Suprapubic skin (tissue), 4 donors: ENCODE results near the gene NQO1. TPM values are rescaled to one million over a fixed set of nuclear protein-coding genes. Genes with fewer than 3 reads are reported as not detected.

Experiments used
- DNase-seq, 2 donors: peaks; one replicate each; pipeline ENCODE4 v3.0.0-alpha.2; 2019; ENCODE audit warnings: low spot score in 2 of 2
- H3K27ac ChIP-seq: fragments of 200-600 bp; sonication (generic); one replicate; pipeline ENCODE4 v1.5.1; 2019
- H3K27me3 ChIP-seq: fragments of 200-600 bp; sonication (generic); one replicate; pipeline ENCODE4 v1.5.1; 2019
- H3K36me3 ChIP-seq: fragments of 200-600 bp; sonication (generic); one replicate; pipeline ENCODE4 v1.5.1; 2019
- H3K4me1 ChIP-seq: fragments of 200-600 bp; sonication (generic); one replicate; pipeline ENCODE4 v1.5.1; 2019
- H3K4me3 ChIP-seq: fragments of 200-600 bp; sonication (generic); one replicate; pipeline ENCODE4 v1.5.1; 2019; ENCODE audit warnings: mild to moderate bottlenecking
- H3K9me3 ChIP-seq: fragments of 200-600 bp; sonication (generic); one replicate; pipeline ENCODE4 v1.5.1; 2019
- CTCF ChIP-seq, 2 donors: fragments of 200-600 bp in 1 of 2; fragments of 450-650 bp in 1 of 2; sonication (generic) in 1 of 2; IDR thresholded peaks; one replicate each; pipeline ENCODE4 v1.5.1; 2016 to 2019; ENCODE audit warnings: antibody characterized with exemption in 2 of 2, mild to moderate bottlenecking in 1 of 2, moderate library complexity in 1 of 2
- EP300 ChIP-seq: sonication (generic); formaldehyde crosslinking; IDR thresholded peaks from one replicate; pipeline ENCODE4 v1.6.1; 2017; ENCODE audit warnings: antibody characterized with exemption
- POLR2A ChIP-seq, 2 donors: fragments of 450-650 bp; IDR thresholded peaks; one replicate each; pipeline ENCODE4 v1.6.1; 2017; ENCODE audit warnings: antibody characterized with exemption in 2 of 2, mild to moderate bottlenecking in 2 of 2, moderate library complexity in 2 of 2
- POLR2AphosphoS5 ChIP-seq, 3 donors: sonication (generic); formaldehyde crosslinking; IDR thresholded peaks; one replicate each; pipeline ENCODE4 v1.6.1; 2017; ENCODE audit warnings: antibody characterized with exemption in 3 of 3
- WGBS: methylation state at CpG from one replicate; pipeline ENCODE4 v1.1.5; 2018; 5-methylcytosine and 5-hydroxymethylcytosine counted together
- total RNA-seq, 4 donors: library from RNA; depleted of rRNA; stranded (reverse); fragments of >200 nt; gene quantifications; one replicate each; pipeline ENCODE4 v1.1.0, GENCODE V29; 2016

The NQO1 gene
- total RNA-seq, 4 donors from 2014 or later = 10.2 to 34.6 (median 21.4) TPM

- Histone ChIP-seq H3K9me3 (no peaks in the 10 kb centered on the region), H3K4me3 (no peak overlapping the region), H3K36me3 (peaks cover 84% of the 10 kb centered on the region), H3K27me3 (no peaks in the 10 kb centered on the region), H3K4me1 (peaks cover 14% of the 10 kb centered on the region), H3K27ac (no peak overlapping the region)
- TF ChIP-seq CTCF (IDR thresholded peaks at IDR 0.05) (no peak), POLR2A (IDR thresholded peaks at IDR 0.05) (no peak), EP300 (no peak), POLR2AphosphoS5 (IDR thresholded peaks at IDR 0.05) (no peak)
- 89% methylated on average over 20 of the region's 20 CpGs for WGBS
- DNase-seq = no peak
These were observed 22.5 kb upstream of the NQO1 start for GRCh38 chr16:69748694-69749345.

- Histone ChIP-seq H3K27me3 (no peaks in the 10 kb centered on the region), H3K27ac (no peak overlapping the region), H3K4me3 (no peak overlapping the region), H3K4me1 (peaks cover 5% of the 10 kb centered on the region), H3K36me3 (peaks cover 100% of the 10 kb centered on the region), H3K9me3 (no peaks in the 10 kb centered on the region)
- TF ChIP-seq POLR2AphosphoS5 (IDR thresholded peaks at IDR 0.05) = no peak
- TF ChIP-seq CTCF (IDR thresholded peaks at IDR 0.05) = no peak
- WGBS = 88% methylated on average over 8 of the region's 8 CpGs
- no peak for DNase-seq
These were observed 20.8 kb upstream of the NQO1 start for GRCh38 chr16:69747115-69747514.

- 89% methylated on average over 9 of the region's 10 CpGs for WGBS
- TF ChIP-seq POLR2A (IDR thresholded peaks at IDR 0.05) (no peak), POLR2AphosphoS5 (IDR thresholded peaks at IDR 0.05) (no peak), CTCF (IDR thresholded peaks at IDR 0.05) (no peak), EP300 (no peak)
These were observed 19.6 kb upstream of the NQO1 start for GRCh38 chr16:69745959-69746358.

GRCh38 chr16:69745232-69745612 is 18.9 kb upstream of the NQO1 start:
- TF ChIP-seq EP300 (no peak), CTCF (IDR thresholded peaks at IDR 0.05) (no peak)
- no peaks in the 10 kb centered on the region for H3K27me3 ChIP-seq
- DNase-seq = no peak
- WGBS = 93% methylated on average over 11 of the region's 11 CpGs
- no peaks in the 10 kb centered on the region for H3K9me3 ChIP-seq
- H3K4me1 ChIP-seq = peaks cover 16% of the 10 kb centered on the region
- peaks cover 98% of the 10 kb centered on the region for H3K36me3 ChIP-seq
- no peak overlapping the region for H3K27ac ChIP-seq
- no peak overlapping the region for H3K4me3 ChIP-seq

More at GRCh38 chr16:69745959-69746358, 19.6 kb upstream of the NQO1 start:
- Histone ChIP-seq H3K4me1 (peaks cover 16% of the 10 kb centered on the region), H3K9me3 (no peaks in the 10 kb centered on the region), H3K27ac (no peak overlapping the region), H3K4me3 (no peak overlapping the region), H3K27me3 (no peaks in the 10 kb centered on the region), H3K36me3 (peaks cover 100% of the 10 kb centered on the region)
- no peak for DNase-seq

GRCh38 chr16:69744363-69745231 is 18.2 kb upstream of the NQO1 start:
- peaks cover 97% of the 10 kb centered on the region for H3K36me3 ChIP-seq

More at GRCh38 chr16:69744363-69745231, 18.2 kb upstream of the NQO1 start:
- DNase-seq = no peak
- Histone ChIP-seq H3K27ac (no peak overlapping the region), H3K4me1 (peaks cover 16% of the 10 kb centered on the region), H3K4me3 (no peak overlapping the region), H3K9me3 (no peaks in the 10 kb centered on the region), H3K27me3 (no peaks in the 10 kb centered on the region)
- no peak for TF ChIP-seq CTCF (IDR thresholded peaks at IDR 0.05)
- no peak for TF ChIP-seq EP300
- TF ChIP-seq POLR2AphosphoS5 (IDR thresholded peaks at IDR 0.05) = no peak
- no peak for TF ChIP-seq POLR2A (IDR thresholded peaks at IDR 0.05)
- WGBS = 96% methylated on average over 35 of the region's 35 CpGs
